PC-3 (cell line): Measurements from ENCODE around the gene PRTN3. TPM values are rescaled to one million over a fixed set of nuclear protein-coding genes. Genes with fewer than 3 reads are reported as not detected.

Experiments used
- ATAC-seq: fragments of 200-7000 bp; cut with Tn5 transposase; 2 replicates; pipeline ENCODE4 v1.9.1; 2020; ENCODE audit warnings: mild to moderate bottlenecking, moderate library complexity
- BruUV-seq: library from RNA; stranded (reverse); fragments of 400-500 nt; replicated peaks from 2 replicates; lab custom pipeline; 2021; lab: Mats Ljungman, UMichigan
- CTCF ChIA-PET: fragments of 300-600 bp; sonication (Branson Sonifier 250); formaldehyde crosslinking; loops from one replicate; lab custom pipeline; 2022; ENCODE audit warnings: antibody characterized with exemption; lab: Charles Lee
- POLR2A ChIA-PET: fragments of 300-600 bp; sonication (Branson Sonifier 250); formaldehyde crosslinking; loops from one replicate; lab custom pipeline; 2022; ENCODE audit warnings: antibody characterized with exemption; ENCODE audit not compliant: unreplicated experiment; lab: Charles Lee
- DNase-seq: peaks from one replicate; pipeline ENCODE4 v3.0.0-alpha.2; 2015
- H2AFZ ChIP-seq: fragments of 300-600 bp; sonication (generic); 2 replicates; pipeline ENCODE4 v1.6.0; 2016; ENCODE audit warnings: antibody characterized with exemption, low read length
- H3F3A ChIP-seq: fragments of 300-600 bp; sonication (generic); one replicate; pipeline ENCODE4 v1.6.0; 2017; ENCODE audit warnings: antibody characterized with exemption, low read length, control low read depth, mild to moderate bottlenecking; ENCODE audit not compliant: unreplicated experiment
- H3K27ac ChIP-seq: fragments of 300-600 bp; sonication (generic); 2 replicates; pipeline ENCODE4 v1.5.1; 2016; ENCODE audit warnings: mild to moderate bottlenecking, low read length
- H3K27me3 ChIP-seq: fragments of 300-600 bp; sonication (generic); 2 replicates; pipeline ENCODE4 v1.6.1; 2016; ENCODE audit warnings: low read length, mixed read lengths
- H3K36me3 ChIP-seq: fragments of 300-600 bp; sonication (generic); 2 replicates; pipeline ENCODE4 v1.6.1; 2016; ENCODE audit warnings: low read depth, mixed run types, low read length, mixed read lengths
- H3K4me1 ChIP-seq: fragments of 300-600 bp; sonication (generic); 2 replicates; pipeline ENCODE4 v1.5.1; 2016; ENCODE audit warnings: low read length; ENCODE audit not compliant: insufficient read depth
- H3K4me2 ChIP-seq: fragments of 300-600 bp; sonication (generic); 2 replicates; pipeline ENCODE4 v1.6.0; 2016; ENCODE audit warnings: low read length
- H3K4me3 ChIP-seq: fragments of 300-600 bp; sonication (generic); 2 replicates; pipeline ENCODE4 v1.5.1; 2016; ENCODE audit warnings: mild to moderate bottlenecking, low read length, mixed read lengths
- H3K79me2 ChIP-seq: fragments of 300-600 bp; sonication (generic); 2 replicates; pipeline ENCODE4 v1.6.1; 2017; ENCODE audit warnings: low read length, mixed read lengths
- H3K9ac ChIP-seq: fragments of 300-600 bp; sonication (generic); 2 replicates; pipeline ENCODE4 v1.6.0; 2016; ENCODE audit warnings: mild to moderate bottlenecking, low read length
- H3K9me2 ChIP-seq: fragments of 300-600 bp; sonication (generic); replicated peaks from 2 replicates; pipeline ENCODE4 v1.6.1; 2016; ENCODE audit warnings: mixed run types, low read length, mixed read lengths
- H3K9me3 ChIP-seq: fragments of 300-600 bp; sonication (generic); 2 replicates; pipeline ENCODE4 v1.6.1; 2016; ENCODE audit warnings: low read length, mixed read lengths
- H4K20me1 ChIP-seq: fragments of 300-600 bp; sonication (generic); 2 replicates; pipeline ENCODE4 v1.6.1; 2016; ENCODE audit warnings: low read length, mixed read lengths
- CTCF ChIP-seq: fragments of 300-600 bp; sonication (generic); conservative IDR thresholded peaks from 2 replicates; pipeline ENCODE4 v1.5.1; 2017; ENCODE audit warnings: antibody characterized with exemption, low read depth, mild to moderate bottlenecking, low read length
- EZH2 ChIP-seq: fragments of 300-600 bp; sonication (generic); IDR thresholded peaks from one replicate; pipeline ENCODE4 v1.6.1; 2017; ENCODE audit warnings: antibody characterized with exemption, mild to moderate bottlenecking, low read length; ENCODE audit not compliant: unreplicated experiment
- EZH2phosphoT487 ChIP-seq: fragments of 300-600 bp; sonication (generic); IDR thresholded peaks from 2 replicates; pipeline ENCODE4 v1.6.1; 2018; ENCODE audit warnings: mild to moderate bottlenecking, antibody characterized with exemption, low read length, borderline replicate concordance
- intact Hi-C: fragments of 100-400 bp; cut with micrococcal nuclease; formaldehyde crosslinking; loops from 2 replicates; pipeline ENCODE4 v1.9.0; 2023
- total RNA-seq: library from RNA; depleted of rRNA; stranded (reverse); fragments of >200 nt; gene quantifications from 2 replicates; pipeline ENCODE4 v1.2.3, GENCODE V29; 2014

Gene PRTN3
- total RNA-seq, 1 experiment from 2014 or later: 0.29 TPM

- Histone ChIP-seq H3K4me3 (no peak overlapping the region), H3K4me2 (no peak overlapping the region), H3F3A (no peaks in the 10 kb centered on the region), H3K9me2 (no peaks in the 10 kb centered on the region), H3K9me3 (no peaks in the 10 kb centered on the region), H2AFZ (no peak overlapping the region), H3K9ac (no peak overlapping the region), H3K27me3 (no peaks in the 10 kb centered on the region), H3K79me2 (no peaks in the 10 kb centered on the region), H4K20me1 (no peaks in the 10 kb centered on the region), H3K27ac (no peak overlapping the region), H3K4me1 (no peaks in the 10 kb centered on the region), H3K36me3 (no peaks in the 10 kb centered on the region)
- CTCF ChIA-PET: no interaction called here
- POLR2A ChIA-PET: no interaction called here
- no peak for TF ChIP-seq EZH2phosphoT487
- no peak for TF ChIP-seq CTCF
- no peak for TF ChIP-seq EZH2
- no TSS peak for BruUV-seq
- ATAC-seq (no peak), DNase-seq (no peak)
- intact Hi-C loops: no loop called here
These were observed 11.6 kb upstream of the PRTN3 start for GRCh38 chr19:829129-829758.

- no TSS peak for BruUV-seq
These were observed 9.1 kb upstream of the PRTN3 start for GRCh38 chr19:831407-832369.

More at GRCh38 chr19:831407-832369, 9.1 kb upstream of the PRTN3 start:
- no peak for DNase-seq
- no peak overlapping the region for H2AFZ ChIP-seq
- ATAC-seq: no peak
- no peak overlapping the region for H3K27ac ChIP-seq
- H3K9me3 ChIP-seq: no peaks in the 10 kb centered on the region
- H3K4me2 ChIP-seq: no peak overlapping the region
- no peaks in the 10 kb centered on the region for H3K9me2 ChIP-seq
- H3K79me2 ChIP-seq: no peaks in the 10 kb centered on the region
- intact Hi-C loops: loop anchor here (2.0 kb wide), 1 partner anchor 61 kb away; no protein-coding TSS in a partner anchor
- no peak for TF ChIP-seq CTCF
- no peak for TF ChIP-seq EZH2phosphoT487
- no peak for TF ChIP-seq EZH2
- no peaks in the 10 kb centered on the region for H3K36me3 ChIP-seq
- no peak overlapping the region for H3K4me3 ChIP-seq
- CTCF ChIA-PET: no interaction called here
- H3F3A ChIP-seq: no peaks in the 10 kb centered on the region
- H3K4me1 ChIP-seq: no peaks in the 10 kb centered on the region
- H4K20me1 ChIP-seq: no peaks in the 10 kb centered on the region
- POLR2A ChIA-PET: no interaction called here
- no peaks in the 10 kb centered on the region for H3K27me3 ChIP-seq
- no peak overlapping the region for H3K9ac ChIP-seq
